GM18508 (cell line): ENCODE measurements around the gene IFNA5.

Experiments used
- ATAC-seq: cut with Tn5 transposase; IDR thresholded peaks from one replicate; pipeline ENCODE4 v1.9.1; 2021; ENCODE audit warnings: moderate number of reproducible peaks; ENCODE audit not compliant: insufficient read depth, unreplicated experiment

IFNA5 gene

DNA sequence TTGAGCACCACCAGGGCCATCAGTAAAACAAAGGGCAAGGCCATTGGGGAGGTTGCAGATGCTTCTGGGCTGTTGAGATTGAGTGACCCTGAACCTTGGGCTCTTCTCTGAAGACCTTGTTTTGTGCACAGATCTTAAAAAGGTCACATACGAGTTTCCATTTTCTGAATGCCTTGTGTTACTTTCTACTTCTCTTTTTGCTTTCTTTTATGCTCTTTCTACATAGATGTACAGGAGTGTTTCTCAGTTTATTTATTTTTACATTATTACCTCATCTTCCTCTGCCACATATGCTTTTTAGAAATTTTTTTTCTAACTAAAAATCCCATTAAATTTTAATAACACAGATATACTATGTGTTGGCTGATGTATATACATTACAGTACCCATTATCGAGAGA is at the start of gene IFNA5:
TSS of gene IFNA5 (minus strand) at position 101 of the 400 bp plus-strand sequence. CDS start at position 44, 57 bp downstream.
- ATAC-seq = no peak

- ATAC-seq = no peak
These were observed 45.7 kb upstream of the IFNA5 start, which contains the start of gene IFNA6 for GRCh38 chr9:21350787-21351186. Gene IFNA6, minus strand, starts transcription at chr9:21350887. Its CDS starts 0 bp downstream, at chr9:21350887.

GRCh38 chr9:21348430-21348970 is 43.4 kb upstream of the IFNA5 start:
- no peak for ATAC-seq

- ATAC-seq = no peak
These were observed 35.6 kb upstream of the IFNA5 start for GRCh38 chr9:21340735-21341134.

- ATAC-seq = no peak
These were observed 31.3 kb upstream of the IFNA5 start for GRCh38 chr9:21336457-21336856.

DNA sequence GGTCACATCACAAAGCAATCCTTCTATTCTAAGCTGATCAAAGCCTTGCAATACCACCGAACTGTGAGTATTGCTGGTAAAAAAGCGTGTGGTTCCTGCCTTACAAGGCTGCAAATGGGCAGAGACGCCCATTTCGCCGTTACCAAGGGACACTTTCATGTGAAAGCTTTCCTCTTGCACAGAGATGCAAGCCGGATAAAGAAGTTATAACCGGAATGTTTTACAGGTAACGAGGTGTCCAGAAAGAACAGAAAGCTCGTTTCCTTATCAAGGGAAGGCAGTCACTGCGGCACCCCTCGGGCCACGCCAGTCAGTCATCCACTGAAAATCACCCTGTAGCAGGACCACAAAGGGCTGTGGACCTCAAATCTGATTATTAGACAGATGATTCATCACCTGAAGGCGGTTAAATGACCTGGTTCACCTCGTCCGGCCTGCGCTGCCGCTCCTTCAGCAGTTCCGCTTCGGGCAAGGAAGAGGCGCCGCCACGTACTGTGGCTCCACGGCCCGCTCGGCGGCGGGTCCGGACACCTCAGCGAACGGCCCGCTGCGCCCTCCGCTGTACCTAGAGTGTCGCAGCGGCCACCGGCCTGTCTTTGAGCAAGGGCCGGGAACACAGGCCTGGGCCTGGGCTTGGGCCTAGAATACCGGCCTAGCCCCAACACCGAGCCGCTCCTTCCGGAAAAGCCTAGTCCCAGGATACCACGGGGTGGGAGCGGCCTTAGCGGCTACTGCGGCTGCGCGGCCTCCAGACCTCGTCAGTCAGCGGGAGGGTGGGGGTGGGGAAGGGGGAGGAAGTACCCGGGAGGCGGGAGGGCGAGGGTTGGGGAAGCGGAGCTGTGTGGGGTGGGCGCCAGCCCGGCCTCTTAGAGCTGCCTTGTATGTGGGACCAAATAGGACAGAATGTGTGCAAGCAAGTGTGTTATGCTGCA is 29.9 kb upstream of the IFNA5 start, which contains the start of gene KLHL9:
TSS of gene KLHL9 (minus strand) at position 704 of the 932 bp plus-strand sequence. CDS start at position 159, 545 bp downstream.
- ATAC-seq = peak; percentile 69

DNA sequence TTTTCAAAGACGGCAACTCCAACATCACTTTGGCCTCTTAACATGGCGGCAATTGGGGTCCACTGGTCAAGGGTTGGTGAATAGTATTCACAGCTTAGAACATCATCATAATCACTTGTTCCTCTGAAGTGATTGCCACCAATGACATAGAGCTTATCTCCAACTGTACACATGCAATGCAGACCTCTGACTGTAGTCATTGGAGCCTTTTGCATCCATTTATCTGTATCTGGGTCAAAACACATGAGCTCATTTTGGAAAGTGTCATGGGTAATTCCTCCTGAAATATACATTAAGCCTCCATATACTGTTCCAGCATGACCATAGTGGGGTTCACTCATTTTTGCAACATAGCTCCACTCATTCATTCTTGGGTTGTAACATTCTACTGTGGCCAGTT is 28.1 kb upstream of the IFNA5 start:
- no peak for ATAC-seq

DNA sequence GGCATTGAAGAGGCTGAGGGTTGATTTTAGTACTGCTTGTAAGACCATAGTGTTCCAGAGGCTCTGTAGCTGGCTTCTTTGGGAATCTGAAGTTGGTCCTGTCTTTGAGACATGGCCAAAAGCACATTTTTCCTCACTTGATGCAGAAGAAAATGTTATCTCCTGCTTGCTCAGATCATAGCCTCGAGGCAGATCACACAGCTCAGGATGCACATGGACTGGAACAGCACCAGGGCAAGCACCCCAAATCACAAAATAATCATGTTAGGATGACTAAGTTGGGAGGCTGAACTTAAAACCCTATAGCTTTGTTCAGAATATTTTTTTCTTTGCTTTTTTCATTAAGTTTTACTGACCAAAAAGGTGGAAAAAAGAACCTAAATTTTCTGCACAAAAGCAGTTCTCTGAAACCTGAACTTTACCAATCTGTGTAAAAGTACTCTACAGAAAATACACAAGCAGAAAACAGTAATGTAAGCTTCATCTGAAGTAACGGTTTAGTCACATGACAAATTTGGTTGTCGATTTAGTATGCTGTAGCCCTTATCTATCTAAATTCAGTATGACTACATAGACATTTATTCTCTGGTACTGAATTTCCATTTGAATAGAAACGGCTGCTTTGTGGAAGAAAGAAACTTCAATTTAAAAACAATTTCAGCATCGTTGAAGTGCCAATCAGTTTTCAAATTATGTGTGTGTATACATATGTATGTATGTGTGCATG is 26.7 kb upstream of the IFNA5 start:
- ATAC-seq = no peak

DNA sequence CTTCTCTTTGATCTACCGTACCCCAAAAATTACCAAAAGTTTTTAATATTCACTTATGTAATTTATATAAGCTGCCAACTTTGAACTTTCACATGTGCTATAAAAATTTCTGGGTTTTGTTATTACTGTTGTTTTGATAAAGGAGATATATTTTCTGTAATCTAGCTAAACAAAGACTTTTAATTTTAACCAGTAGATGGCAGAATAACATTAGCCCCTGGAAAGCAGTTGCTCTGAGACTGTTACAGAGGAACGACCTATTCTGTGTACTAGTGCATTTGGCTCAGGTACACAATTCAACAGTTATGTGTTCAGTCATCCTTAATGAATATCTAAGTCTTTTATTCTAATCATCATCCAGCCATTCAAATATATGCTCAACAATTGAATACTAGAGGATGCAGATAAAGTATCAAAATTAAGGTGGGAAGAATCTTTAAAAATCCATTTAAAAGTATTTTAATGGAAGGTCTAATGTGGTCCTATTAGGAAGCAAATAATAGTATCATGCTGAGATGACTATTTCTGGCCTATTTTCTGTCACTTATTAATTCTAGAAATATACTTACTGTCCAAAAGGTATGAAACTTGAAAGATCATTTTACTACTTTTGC is 21.5 kb upstream of the IFNA5 start:
- no peak for ATAC-seq

- ATAC-seq = no peak
These were observed 18.9 kb upstream of the IFNA5 start for GRCh38 chr9:21324047-21324446.

- no peak for ATAC-seq
These were observed 17.9 kb upstream of the IFNA5 start for GRCh38 chr9:21322911-21323461.

DNA sequence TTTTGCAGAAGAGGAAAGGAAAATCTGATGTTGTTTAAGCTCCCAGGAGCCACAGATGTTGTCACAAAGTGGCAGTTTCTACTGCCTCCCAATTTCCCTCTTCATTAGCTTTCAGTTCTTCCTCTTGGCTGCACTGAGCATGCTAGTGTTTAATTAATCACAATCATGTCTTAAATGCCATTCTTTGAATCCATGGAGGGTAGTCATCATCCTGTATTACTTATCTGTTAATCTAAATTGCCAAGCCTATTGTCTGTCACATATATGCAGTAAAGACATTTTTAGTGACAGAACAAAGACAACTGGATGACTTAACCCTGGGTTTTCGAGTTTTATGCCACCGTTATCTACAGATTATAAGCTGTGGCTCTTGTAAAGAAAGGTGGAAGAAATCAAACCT is 15.4 kb upstream of the IFNA5 start:
- no peak for ATAC-seq

DNA sequence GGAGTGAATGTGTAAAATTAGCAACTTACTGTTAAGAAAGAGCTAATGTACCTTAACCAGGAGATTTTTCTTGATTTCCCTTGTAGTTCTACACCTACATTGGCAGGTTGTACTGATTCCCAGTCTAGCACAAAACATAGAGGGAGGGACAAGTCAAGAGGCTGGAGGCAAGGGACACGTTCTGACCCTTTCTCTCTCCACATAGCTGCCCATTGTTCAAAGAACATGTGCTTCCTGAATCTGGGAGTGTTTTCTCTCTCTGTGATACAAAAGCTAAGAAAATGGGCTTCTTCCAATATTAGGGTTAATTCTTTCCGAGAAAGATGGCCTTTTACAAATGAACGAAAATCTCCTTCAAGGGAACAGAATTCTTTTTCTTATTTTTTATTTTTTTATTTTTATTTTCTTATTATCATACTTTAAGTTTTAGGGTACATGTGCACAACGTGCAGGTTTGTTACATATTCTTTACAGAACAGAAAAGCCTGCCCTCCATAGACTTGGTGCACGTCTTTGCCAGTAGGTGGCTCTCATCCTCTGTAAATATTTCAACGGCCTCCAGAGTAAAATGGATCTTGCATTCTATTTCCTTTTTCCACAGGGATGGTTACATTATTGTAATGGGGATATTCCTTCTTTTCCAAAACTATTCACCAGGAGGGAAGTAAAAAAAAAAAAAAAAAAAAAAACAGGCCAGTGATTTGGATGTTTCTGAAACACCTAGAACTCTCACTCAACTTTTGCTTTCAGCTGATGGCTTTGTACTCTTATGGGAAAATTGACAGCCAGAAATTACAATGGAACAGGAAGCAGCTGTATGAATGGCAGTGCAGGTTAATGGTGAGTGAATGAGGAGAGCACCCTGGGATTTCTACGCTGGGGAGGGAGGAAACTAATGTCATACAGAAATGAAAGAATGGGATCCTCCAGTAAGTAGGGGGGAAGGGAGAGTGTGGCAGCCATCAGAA is 13.1 kb upstream of the IFNA5 start:
- ATAC-seq = no peak

DNA sequence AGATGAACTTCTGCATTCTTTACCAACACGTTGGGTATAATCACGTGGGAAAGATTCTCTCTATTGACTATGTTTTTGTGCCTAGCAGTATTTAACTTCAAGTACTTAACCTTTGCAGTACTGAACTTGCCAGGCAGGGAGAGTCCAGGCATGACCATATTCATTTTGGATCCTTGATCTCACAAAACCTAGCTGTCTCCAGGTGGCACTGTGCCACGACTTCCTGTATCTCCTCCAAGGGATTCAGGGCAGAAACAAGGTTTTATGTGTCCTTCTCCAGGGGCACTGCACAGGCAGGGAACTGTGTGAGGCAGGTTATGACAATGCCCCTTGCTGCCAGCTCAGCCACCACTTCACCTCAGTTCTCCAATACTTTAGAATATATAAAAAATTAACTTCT is 11.7 kb upstream of the IFNA5 start:
- ATAC-seq = no peak

GRCh38 chr9:21316032-21316842 is 11.1 kb upstream of the IFNA5 start:
- ATAC-seq = no peak

DNA sequence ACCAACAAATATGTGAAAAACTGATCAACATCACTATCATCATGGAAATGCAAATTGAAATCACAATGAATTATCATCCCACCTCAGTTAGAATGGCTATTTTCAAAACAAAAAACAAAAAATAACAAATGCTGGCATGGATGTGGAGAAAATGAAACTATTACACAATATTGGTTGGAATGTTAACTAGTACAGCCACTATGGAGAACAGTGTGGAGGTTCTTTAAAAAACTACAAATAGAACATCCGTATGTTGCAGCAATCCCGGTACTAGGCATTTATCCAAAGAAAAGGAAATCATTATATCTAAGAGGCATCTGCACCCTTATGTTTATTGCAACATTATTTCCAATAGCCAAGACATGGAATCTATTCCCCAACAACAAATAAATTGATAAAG is 9.0 kb upstream of the IFNA5 start:
- no peak for ATAC-seq

DNA sequence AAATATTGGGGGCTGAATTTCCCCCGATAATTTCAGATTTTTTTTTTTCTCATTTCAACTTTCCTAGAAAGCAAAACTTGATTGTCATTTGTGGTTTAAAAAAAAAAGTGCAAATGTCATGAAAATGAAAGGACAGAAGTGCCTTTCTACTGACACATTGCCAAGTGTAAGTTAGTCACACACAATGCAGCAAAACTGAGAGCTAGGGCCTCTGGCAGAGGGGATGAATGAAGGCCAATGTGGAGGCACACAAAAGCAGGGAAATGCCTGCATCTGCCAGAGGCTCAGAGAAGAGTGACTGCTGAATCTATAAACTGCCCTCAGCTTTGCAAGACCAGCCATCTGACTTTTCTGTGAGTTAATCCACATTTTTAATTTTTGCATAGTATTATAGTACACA is 6.8 kb upstream of the IFNA5 start:
- ATAC-seq = no peak

- ATAC-seq = no peak
These were observed 9.1 kb downstream of the IFNA5 start for GRCh38 chr9:21295992-21296391.
